Trophoblast cell (in vitro differentiated cells and primary cell): ENCODE results near the gene IWS1.
A peak's percentile ranks its signal among the peaks of the same experiment; 100 is the strongest.

Experiments used
- DNase-seq, 2 donors: peaks; one replicate each; pipeline ENCODE4 v3.0.0-alpha.2; 2016
- H2AFZ ChIP-seq: 2 replicates; pipeline ENCODE4 v1.6.1; 2013; ENCODE audit warnings: low read length, moderate library complexity, mild to moderate bottlenecking; ENCODE audit not compliant: insufficient read depth, poor library complexity
- H2AK5ac ChIP-seq: 2 replicates; pipeline ENCODE4 v1.6.1; 2013; ENCODE audit warnings: mild to moderate bottlenecking, low read length
- H2BK120ac ChIP-seq: 2 replicates; pipeline ENCODE4 v1.6.1; 2013; ENCODE audit warnings: low read length, mild to moderate bottlenecking, moderate library complexity; ENCODE audit not compliant: insufficient read depth, poor library complexity
- H2BK12ac ChIP-seq: 2 replicates; pipeline ENCODE4 v1.6.1; 2013; ENCODE audit warnings: mild to moderate bottlenecking, low read length, moderate library complexity
- H2BK5ac ChIP-seq: 2 replicates; pipeline ENCODE4 v1.6.1; 2013; ENCODE audit warnings: low read length, low read depth, moderate library complexity, mild to moderate bottlenecking; ENCODE audit not compliant: poor library complexity
- H3K14ac ChIP-seq: 2 replicates; pipeline ENCODE4 v1.6.1; 2013; ENCODE audit warnings: mild to moderate bottlenecking, low read length
- H3K18ac ChIP-seq: 2 replicates; pipeline ENCODE4 v1.6.1; 2013; ENCODE audit warnings: mild to moderate bottlenecking, low read length
- H3K23ac ChIP-seq: 2 replicates; pipeline ENCODE4 v1.6.1; 2013; ENCODE audit warnings: low read length
- H3K27ac ChIP-seq: 2 replicates; pipeline ENCODE4 v1.5.1; 2013; ENCODE audit warnings: low read depth, mild to moderate bottlenecking, inconsistent platforms, low read length, moderate library complexity
- H3K27me3 ChIP-seq: 2 replicates; pipeline ENCODE4 v1.6.1; 2013; ENCODE audit warnings: inconsistent platforms, mild to moderate bottlenecking, low read length, moderate library complexity; ENCODE audit not compliant: insufficient read depth
- H3K36me3 ChIP-seq, 2 experiments: 1 replicate in 1 of 2; 2 replicates in 1 of 2; pipeline ENCODE4 v1.6.1; 2013; ENCODE audit warnings: low read length in 2 of 2, mild to moderate bottlenecking in 2 of 2, moderate library complexity in 1 of 2; ENCODE audit not compliant: insufficient read depth in 2 of 2, control insufficient read depth in 1 of 2
- H3K4ac ChIP-seq: 2 replicates; pipeline ENCODE4 v1.6.1; 2013; ENCODE audit warnings: low read depth, mild to moderate bottlenecking, low read length, moderate library complexity
- H3K4me1 ChIP-seq, 2 experiments: 1 replicate in 1 of 2; 2 replicates in 1 of 2; pipeline ENCODE4 v1.6.1; 2013; ENCODE audit warnings: low read length in 2 of 2, mild to moderate bottlenecking in 2 of 2, moderate library complexity in 1 of 2; ENCODE audit not compliant: insufficient read depth in 2 of 2, control insufficient read depth in 1 of 2
- H3K4me2 ChIP-seq: 2 replicates; pipeline ENCODE4 v1.6.1; 2013; ENCODE audit warnings: inconsistent platforms, mild to moderate bottlenecking, low read length, moderate library complexity
- H3K4me3 ChIP-seq: 2 replicates; pipeline ENCODE4 v1.5.1; 2013; ENCODE audit warnings: mild to moderate bottlenecking, low read depth, low read length, inconsistent platforms
- H3K79me1 ChIP-seq: one replicate; pipeline ENCODE4 v1.6.1; 2013; ENCODE audit warnings: low read length
- H3K79me2 ChIP-seq: 2 replicates; pipeline ENCODE4 v1.6.1; 2013; ENCODE audit warnings: low read length, mild to moderate bottlenecking; ENCODE audit not compliant: control insufficient read depth, insufficient read depth, poor library complexity
- H3K9ac ChIP-seq: 2 replicates; pipeline ENCODE4 v1.6.1; 2013; ENCODE audit warnings: mild to moderate bottlenecking, low read length
- H3K9me3 ChIP-seq: 2 replicates; pipeline ENCODE4 v1.6.1; 2013; ENCODE audit warnings: low read depth, mild to moderate bottlenecking, control low read depth, inconsistent platforms, low read length; ENCODE audit not compliant: insufficient read depth
- H4K12ac ChIP-seq: 2 replicates; pipeline ENCODE4 v1.6.1; 2013; ENCODE audit warnings: low read depth, mild to moderate bottlenecking, low read length, moderate library complexity
- H4K8ac ChIP-seq: 2 replicates; pipeline ENCODE4 v1.6.1; 2013; ENCODE audit warnings: low read depth, mild to moderate bottlenecking, low read length, moderate library complexity
- H4K91ac ChIP-seq: one replicate; pipeline ENCODE4 v1.6.1; 2013; ENCODE audit warnings: low read depth, mild to moderate bottlenecking, low read length, moderate library complexity
- WGBS: extraction: QIAGEN DNeasy Blood & Tissue Kit; methylation state at CpG from one replicate; pipeline ENCODE4 v1.1.7; 2013; ENCODE audit warnings: missing lambda C conversion rate; ENCODE audit not compliant: insufficient read length, insufficient coverage; ENCODE audit errors: extremely low coverage; 5-methylcytosine and 5-hydroxymethylcytosine counted together

IWS1 gene

DNA sequence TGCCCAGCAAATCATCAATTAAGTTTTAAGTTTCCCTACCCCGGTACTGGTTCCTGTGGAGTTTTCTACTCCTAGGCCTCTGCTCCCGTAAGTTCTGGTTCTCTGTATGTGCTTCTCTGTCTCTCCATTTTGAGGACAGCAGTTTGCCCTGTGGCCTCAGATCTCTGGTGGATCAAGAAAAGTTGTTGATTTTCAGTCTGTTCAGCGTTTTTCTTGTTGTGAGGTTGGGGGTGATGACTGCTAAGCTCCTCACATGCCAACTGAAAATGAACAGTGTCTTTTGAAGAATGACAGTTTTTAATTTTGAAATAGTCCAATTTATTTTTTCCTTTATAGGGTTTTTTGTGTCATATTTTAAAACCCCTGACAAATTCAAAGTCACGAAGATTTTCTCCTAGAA is 76.4 kb downstream of the IWS1 start:
- Histone ChIP-seq H2AK5ac (no peak overlapping the region), H3K23ac (no peak overlapping the region), H3K9me3 (no peaks in the 10 kb centered on the region), H3K4me2 (no peak overlapping the region), H4K12ac (no peak overlapping the region), H4K91ac (no peak overlapping the region), H3K4me1 (no peaks in the 10 kb centered on the region), H2BK12ac (no peak overlapping the region), H3K9ac (no peak overlapping the region), H3K27ac (no peak overlapping the region), H3K27me3 (no peaks in the 10 kb centered on the region), H2AFZ (no peak overlapping the region), H2BK5ac (no peak overlapping the region), H3K79me1 (no peaks in the 10 kb centered on the region), H4K8ac (no peak overlapping the region), H2BK120ac (no peak overlapping the region), H3K18ac (no peak overlapping the region), H3K4me3 (no peak overlapping the region), H3K79me2 (no peaks in the 10 kb centered on the region), H3K36me3 (no peaks in the 10 kb centered on the region), H3K14ac (no peak overlapping the region), H3K4ac (no peak overlapping the region)
- no peak for DNase-seq
- no CpG with 5 or more reads among the region's 4 CpGs for WGBS

DNA sequence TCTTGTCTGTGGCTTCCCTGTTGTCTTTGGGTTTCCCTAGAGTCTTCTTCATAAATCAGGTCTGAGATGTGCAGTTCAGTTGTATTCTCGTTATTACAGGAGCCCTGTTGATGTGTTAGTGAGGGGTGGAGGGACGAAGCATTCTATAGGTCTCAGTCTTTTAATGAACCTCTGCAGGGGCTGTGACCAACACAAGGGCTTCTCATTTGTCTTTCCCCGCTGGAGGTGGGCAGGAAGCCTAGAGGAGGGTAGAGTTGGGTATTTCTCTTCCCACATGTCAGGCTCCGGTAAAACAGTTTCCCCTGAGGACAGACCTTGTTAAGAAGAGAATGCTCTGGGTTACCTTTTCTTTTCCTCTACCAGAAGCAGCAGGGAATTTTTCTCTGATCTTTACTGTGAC is 76.9 kb downstream of the IWS1 start:
- WGBS = no CpG with 5 or more reads among the region's 4 CpGs
- Histone ChIP-seq H3K4ac (no peak overlapping the region), H3K18ac (no peak overlapping the region), H3K27me3 (no peaks in the 10 kb centered on the region), H3K4me2 (no peak overlapping the region), H3K79me2 (no peaks in the 10 kb centered on the region), H3K4me1 (no peaks in the 10 kb centered on the region), H3K9me3 (no peaks in the 10 kb centered on the region), H2BK5ac (no peak overlapping the region), H3K79me1 (no peaks in the 10 kb centered on the region), H4K8ac (no peak overlapping the region), H3K27ac (no peak overlapping the region), H2BK120ac (no peak overlapping the region), H3K23ac (no peak overlapping the region), H3K4me3 (no peak overlapping the region), H3K14ac (no peak overlapping the region), H3K9ac (no peak overlapping the region), H2AK5ac (no peak overlapping the region), H3K36me3 (no peaks in the 10 kb centered on the region), H4K12ac (no peak overlapping the region), H2BK12ac (no peak overlapping the region), H4K91ac (no peak overlapping the region), H2AFZ (no peak overlapping the region)
- DNase-seq = no peak

DNA sequence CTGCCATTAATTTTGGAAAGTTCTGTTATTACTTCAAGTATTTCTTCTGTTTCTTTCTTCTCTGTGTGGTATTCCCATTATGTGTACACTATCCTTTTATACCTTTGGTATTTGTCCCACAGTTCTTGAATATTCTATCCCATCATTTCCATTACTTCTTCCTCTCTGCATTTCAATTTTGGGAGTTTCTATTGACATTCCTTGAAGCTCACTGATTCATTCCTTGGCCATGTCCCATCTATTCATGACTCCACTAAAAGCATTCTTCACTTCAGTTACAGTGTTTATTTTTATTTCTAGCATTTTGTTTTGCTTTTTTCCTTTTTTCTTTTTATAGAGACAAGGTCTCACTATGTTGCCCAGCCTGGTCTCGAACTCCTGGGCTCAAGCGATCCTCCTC is 77.8 kb downstream of the IWS1 start:
- Histone ChIP-seq H3K9me3 (no peaks in the 10 kb centered on the region), H3K27ac (no peak overlapping the region), H3K4me1 (no peaks in the 10 kb centered on the region), H2AFZ (no peak overlapping the region), H3K18ac (no peak overlapping the region), H2BK5ac (no peak overlapping the region), H3K23ac (no peak overlapping the region), H4K8ac (no peak overlapping the region), H3K14ac (no peak overlapping the region), H2BK120ac (no peak overlapping the region), H3K9ac (no peak overlapping the region), H3K79me1 (no peaks in the 10 kb centered on the region), H2AK5ac (no peak overlapping the region), H3K27me3 (no peaks in the 10 kb centered on the region), H3K79me2 (no peaks in the 10 kb centered on the region), H2BK12ac (no peak overlapping the region), H3K4ac (no peak overlapping the region), H3K36me3 (no peaks in the 10 kb centered on the region), H4K12ac (no peak overlapping the region), H4K91ac (no peak overlapping the region), H3K4me3 (no peak overlapping the region), H3K4me2 (no peak overlapping the region)
- WGBS = no CpG with 5 or more reads among the region's 2 CpGs
- DNase-seq = no peak

DNA sequence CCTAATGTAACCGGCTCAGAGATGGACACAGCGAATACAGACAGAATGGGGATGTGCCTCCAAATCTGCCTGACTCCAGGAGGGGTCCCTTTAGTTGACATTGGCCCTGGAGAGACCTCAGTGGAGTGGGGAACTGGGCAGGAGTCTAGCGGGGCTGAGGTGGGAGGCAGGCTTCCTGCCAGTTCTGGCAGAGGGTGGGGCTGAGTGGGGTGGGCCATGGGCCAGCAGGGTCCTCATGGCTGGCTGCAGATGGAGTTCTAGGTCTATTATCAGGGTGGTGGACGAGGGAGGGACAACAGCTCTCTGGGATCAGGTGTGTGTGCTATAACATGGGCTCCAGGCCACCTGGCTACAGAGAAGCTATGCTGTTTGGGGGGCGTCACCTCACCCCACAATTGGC is 86.9 kb downstream of the IWS1 start:
- Histone ChIP-seq H3K9ac (no peak overlapping the region), H3K18ac (no peak overlapping the region), H2BK12ac (no peak overlapping the region), H3K4me1 (no peaks in the 10 kb centered on the region), H3K4me2 (no peak overlapping the region), H4K91ac (no peak overlapping the region), H2BK120ac (no peak overlapping the region), H4K8ac (no peak overlapping the region), H3K14ac (no peak overlapping the region), H3K27me3 (no peaks in the 10 kb centered on the region), H3K4ac (no peak overlapping the region), H3K23ac (no peak overlapping the region), H2BK5ac (no peak overlapping the region), H3K79me2 (no peaks in the 10 kb centered on the region), H3K9me3 (peaks cover 8% of the 10 kb centered on the region), H2AFZ (no peak overlapping the region), H3K4me3 (peak overlapping the region; percentile 4), H2AK5ac (no peak overlapping the region), H3K36me3 (no peaks in the 10 kb centered on the region), H3K27ac (no peak overlapping the region), H3K79me1 (no peaks in the 10 kb centered on the region), H4K12ac (no peak overlapping the region)
- no peak for DNase-seq
- WGBS = no CpG with 5 or more reads among the region's 5 CpGs
